Tibial nerve (tissue), 4 donors: ENCODE results near the gene PLCB4.

Source experiments
- CTCF ChIP-seq, 5 experiments: fragments of 200-600 bp in 3 of 5; fragments of 450-650 bp in 2 of 5; sonication (generic) in 3 of 5; IDR thresholded peaks; one replicate each; pipeline ENCODE4 v1.5.1; 2016 to 2019; ENCODE audit warnings: antibody characterized with exemption in 5 of 5, mild to moderate bottlenecking in 3 of 5, moderate library complexity in 2 of 5
- EP300 ChIP-seq, 2 donors: sonication (generic); formaldehyde crosslinking; IDR thresholded peaks; one replicate each; pipeline ENCODE4 v1.6.1; 2017; ENCODE audit warnings: antibody characterized with exemption in 2 of 2, mild to moderate bottlenecking in 1 of 2
- POLR2A ChIP-seq, 2 donors: fragments of 450-650 bp; IDR thresholded peaks; one replicate each; pipeline ENCODE4 v1.6.1; 2017; ENCODE audit warnings: antibody characterized with exemption in 2 of 2, mild to moderate bottlenecking in 2 of 2, moderate library complexity in 2 of 2

GRCh38 chr20:9408422-9409300 is 339.8 kb downstream of the PLCB4 start:
- TF ChIP-seq CTCF (IDR thresholded peaks at IDR 0.05) (no peak), POLR2A (IDR thresholded peaks at IDR 0.05) (no peak), EP300 (IDR thresholded peaks at IDR 0.05) (no peak)
